ACC112 (cell line): ENCODE results near the gene PAPSS1.

ENCODE experiments used
- H2AFZ ChIP-seq: fragments of 200-600 bp; sonication (generic); one replicate; pipeline ENCODE4 v1.6.0; 2017; ENCODE audit warnings: antibody characterized with exemption, low read length; ENCODE audit not compliant: unreplicated experiment
- H3K27ac ChIP-seq: fragments of 200-600 bp; sonication (generic); 2 replicates; pipeline ENCODE4 v1.5.1; 2014; ENCODE audit warnings: low read depth, mild to moderate bottlenecking, antibody characterized with exemption, low read length, moderate library complexity
- H3K27me3 ChIP-seq: fragments of 200-600 bp; sonication (generic); 2 replicates; pipeline ENCODE4 v1.6.1; 2014; ENCODE audit warnings: mild to moderate bottlenecking, antibody characterized with exemption, low read length, moderate library complexity, mixed read lengths; ENCODE audit not compliant: insufficient read depth
- H3K36me3 ChIP-seq: fragments of 200-600 bp; sonication (generic); 2 replicates; pipeline ENCODE4 v1.6.1; 2016; ENCODE audit warnings: mild to moderate bottlenecking, antibody characterized with exemption, low read length, moderate library complexity, mixed read lengths; ENCODE audit not compliant: insufficient read depth
- H3K4me1 ChIP-seq: fragments of 200-600 bp; sonication (generic); one replicate; pipeline ENCODE4 v1.6.1; 2016; ENCODE audit warnings: low read length, mixed read lengths; ENCODE audit not compliant: insufficient read depth, unreplicated experiment, control insufficient read depth
- H3K4me3 ChIP-seq: fragments of 200-600 bp; sonication (generic); 2 replicates; pipeline ENCODE4 v1.5.1; 2014; ENCODE audit warnings: mild to moderate bottlenecking, low read depth, low read length
- H3K79me2 ChIP-seq: fragments of 200-600 bp; sonication (generic); one replicate; pipeline ENCODE4 v1.6.0; 2016; ENCODE audit warnings: low read length; ENCODE audit not compliant: control insufficient read depth, unreplicated experiment, insufficient read depth

Gene PAPSS1

GRCh38 chr4:107719922-107720722 is at the start of gene PAPSS1:
Gene PAPSS1 (minus strand): TSS chr4:107720234. CDS start chr4:107720179, 55 bp downstream.
- Histone ChIP-seq H3K4me1 (peaks cover 15% of the 10 kb centered on the region), H2AFZ (peak within 1 kb of the TSS; percentile 96), H3K27me3 (no peaks in the 10 kb centered on the region), H3K27ac (peak within 1 kb of the TSS; percentile 48; the same call in 1 of the 2 replicates), H3K36me3 (no peaks in the 10 kb centered on the region), H3K79me2 (peaks cover 40% of the 10 kb centered on the region), H3K4me3 (peak within 1 kb of the TSS; percentile 87)

GRCh38 chr4:107760281-107760947 is 40.4 kb upstream of the PAPSS1 start:
- Histone ChIP-seq H3K27ac (no peak overlapping the region), H2AFZ (no peak overlapping the region), H3K4me1 (no peaks in the 10 kb centered on the region), H3K4me3 (no peak overlapping the region), H3K79me2 (no peaks in the 10 kb centered on the region), H3K27me3 (no peaks in the 10 kb centered on the region), H3K36me3 (no peaks in the 10 kb centered on the region)

DNA sequence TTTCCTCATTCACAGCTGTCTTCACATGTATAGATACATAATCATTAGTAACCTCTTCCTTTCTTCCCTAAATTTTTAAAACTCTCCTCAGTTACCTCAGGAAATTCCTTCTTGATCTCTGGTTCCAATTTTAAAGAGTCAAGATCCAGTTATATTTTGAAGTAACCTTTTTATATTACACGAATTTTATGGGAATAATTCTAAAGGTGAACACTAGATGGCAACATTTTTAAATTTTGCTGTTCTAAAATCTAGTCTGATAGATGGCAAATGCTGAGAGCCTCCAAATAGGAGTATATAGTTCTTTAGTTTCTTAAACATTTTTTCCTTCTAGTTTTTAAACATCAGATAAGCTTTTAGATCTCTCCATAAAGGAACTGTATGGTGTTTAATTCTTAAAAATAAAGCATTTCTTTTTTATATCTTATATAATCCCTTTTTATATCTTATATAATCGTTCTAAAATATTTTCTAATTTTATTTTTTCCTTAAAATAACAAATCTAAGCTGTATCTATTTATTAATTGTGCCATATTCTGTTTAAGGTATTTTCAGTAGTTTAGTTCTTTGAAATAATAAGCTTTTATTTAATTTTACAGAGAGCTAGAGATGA is 37.9 kb upstream of the PAPSS1 start:
- Histone ChIP-seq H3K4me1 (no peaks in the 10 kb centered on the region), H3K27ac (no peak overlapping the region), H2AFZ (peak overlapping the region; percentile 41), H3K27me3 (0 out of 2 replicates have a peak, but pooled peaks cover 3% of the 10 kb centered on the region), H3K4me3 (no peak overlapping the region), H3K36me3 (no peaks in the 10 kb centered on the region), H3K79me2 (no peaks in the 10 kb centered on the region)

GRCh38 chr4:107757283-107757682 is 37.2 kb upstream of the PAPSS1 start:
- Histone ChIP-seq H3K27me3 (0 out of 2 replicates have a peak, but pooled peaks cover 3% of the 10 kb centered on the region), H3K4me1 (no peaks in the 10 kb centered on the region), H3K27ac (no peak overlapping the region), H3K79me2 (no peaks in the 10 kb centered on the region), H3K4me3 (no peak overlapping the region), H3K36me3 (no peaks in the 10 kb centered on the region), H2AFZ (peak overlapping the region; percentile 41)

DNA sequence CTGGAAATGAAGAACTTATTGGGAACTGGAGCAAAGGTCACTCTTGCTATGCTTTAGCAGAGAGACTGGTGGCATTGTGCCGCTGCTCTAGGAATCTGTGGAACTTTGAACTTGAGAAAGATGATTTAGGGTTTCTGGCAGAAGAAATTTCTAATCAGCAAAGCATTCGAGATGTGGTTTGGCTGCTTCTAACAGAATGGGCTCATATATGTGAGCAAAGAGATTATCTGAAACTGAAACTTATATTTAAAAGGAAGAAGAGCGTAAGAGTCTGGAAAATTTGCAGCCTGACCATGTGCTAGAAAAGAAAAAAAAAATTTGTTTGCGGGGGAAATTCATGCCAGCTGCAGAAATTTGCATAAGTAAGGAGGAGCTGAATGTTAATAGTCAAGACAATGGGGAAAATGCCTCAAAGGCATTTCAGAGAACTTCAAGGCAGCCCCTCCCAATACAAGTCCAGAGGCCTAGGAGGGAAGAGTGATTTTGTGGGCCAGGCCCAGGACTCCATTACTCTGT is 35.9 kb upstream of the PAPSS1 start:
- H2AFZ ChIP-seq: no peak overlapping the region
- no peak overlapping the region for H3K27ac ChIP-seq
- H3K79me2 ChIP-seq: no peaks in the 10 kb centered on the region
- no peaks in the 10 kb centered on the region for H3K36me3 ChIP-seq
- no peaks in the 10 kb centered on the region for H3K4me1 ChIP-seq
- 0 out of 2 replicates have a peak, but pooled peaks cover 3% of the 10 kb centered on the region for H3K27me3 ChIP-seq
- H3K4me3 ChIP-seq: no peak overlapping the region

GRCh38 chr4:107751670-107752069 is 31.6 kb upstream of the PAPSS1 start:
- Histone ChIP-seq H3K27me3 (peaks cover 27% of the 10 kb centered on the region; the same call in 1 of the 2 replicates), H3K79me2 (no peaks in the 10 kb centered on the region), H2AFZ (no peak overlapping the region), H3K4me1 (no peaks in the 10 kb centered on the region), H3K36me3 (no peaks in the 10 kb centered on the region), H3K27ac (no peak overlapping the region), H3K4me3 (no peak overlapping the region)

GRCh38 chr4:107747748-107748486 is 27.9 kb upstream of the PAPSS1 start:
- Histone ChIP-seq H3K4me1 (peaks cover 6% of the 10 kb centered on the region), H3K79me2 (no peaks in the 10 kb centered on the region), H3K36me3 (no peaks in the 10 kb centered on the region), H2AFZ (no peak overlapping the region), H3K27me3 (peaks cover 24% of the 10 kb centered on the region; the same call in 1 of the 2 replicates), H3K27ac (no peak overlapping the region), H3K4me3 (no peak overlapping the region)

GRCh38 chr4:107746161-107746560 is 26.1 kb upstream of the PAPSS1 start:
- Histone ChIP-seq H3K36me3 (no peaks in the 10 kb centered on the region), H3K79me2 (no peaks in the 10 kb centered on the region), H3K4me1 (peaks cover 12% of the 10 kb centered on the region), H3K27me3 (peaks cover 24% of the 10 kb centered on the region; the same call in 1 of the 2 replicates), H3K4me3 (no peak overlapping the region), H2AFZ (no peak overlapping the region), H3K27ac (no peak overlapping the region)

- H3K36me3 ChIP-seq: no peaks in the 10 kb centered on the region
- no peak overlapping the region for H3K27ac ChIP-seq
- H2AFZ ChIP-seq: no peak overlapping the region
- H3K79me2 ChIP-seq: no peaks in the 10 kb centered on the region
- H3K4me1 ChIP-seq: peaks cover 17% of the 10 kb centered on the region
- H3K4me3 ChIP-seq: no peak overlapping the region
- H3K27me3 ChIP-seq: peaks cover 21% of the 10 kb centered on the region; the same call in 1 of the 2 replicates
These were observed 24.5 kb upstream of the PAPSS1 start for GRCh38 chr4:107744532-107744931.

- no peaks in the 10 kb centered on the region for H3K79me2 ChIP-seq
- peak overlapping the region; percentile 6; the same call in 1 of the 2 replicates for H3K27ac ChIP-seq
- no peaks in the 10 kb centered on the region for H3K36me3 ChIP-seq
- H2AFZ ChIP-seq: no peak overlapping the region
- peaks cover 11% of the 10 kb centered on the region; the same call in 1 of the 2 replicates for H3K27me3 ChIP-seq
- no peak overlapping the region for H3K4me3 ChIP-seq
- H3K4me1 ChIP-seq: peaks cover 17% of the 10 kb centered on the region
These were observed 23.5 kb upstream of the PAPSS1 start for GRCh38 chr4:107743532-107743931.
